Liver (tissue), 2 donors: ENCODE data around the gene KCP.

Source experiments
- CTCF ChIP-seq: fragments of 150-350 bp; IDR thresholded peaks from 2 replicates; pipeline ENCODE4 v1.5.1; 2017; ENCODE audit warnings: improper control_type of control experiment, low read depth, low read length; ENCODE audit not compliant: missing input control
- FOXA2 ChIP-seq: IDR thresholded peaks from 2 replicates; pipeline ENCODE4 v1.6.1; 2016; ENCODE audit warnings: antibody characterized with exemption
- donor health status: healthy.

GRCh38 chr7:128947854-128948253 lies 37.3 kb upstream of the KCP start:
- TF ChIP-seq CTCF (no peak), FOXA2 (no peak)
